ENCODE data around the gene IL10.

GRCh38 chr1:206737729-206738201 lies 34.5 kb downstream of the IL10 start:
- TF ChIP-seq CTCF (IDR thresholded peaks at IDR 0.05) (no peak), EZH2 (IDR thresholded peaks at IDR 0.05) (no peak)

All from neural progenitor cell (in vitro differentiated cells).